Measurements from ENCODE around the gene ITSN2. TPM values are rescaled to one million over a fixed set of nuclear protein-coding genes. Genes with fewer than 3 reads are reported as not detected.

ITSN2 gene
- total RNA-seq, 1 experiment from 2014 or later = 19.8 TPM

GRCh38 chr2:24273598-24273997, 86.7 kb downstream of the ITSN2 start:
- Mint-ChIP-seq H3K9me3 (no peaks in the 10 kb centered on the region), H3K4me1 (peaks cover 5% of the 10 kb centered on the region), H3K27ac (no peak overlapping the region), H3K4me3 (no peak overlapping the region), H3K27me3 (ENCODE audit: low read depth) (no peaks in the 10 kb centered on the region), H3K36me3 (no peaks in the 10 kb centered on the region)
- TF ChIP-seq FOXK1 (CRISPR knock-in tag; IDR thresholded peaks at IDR 0.05) = no peak
- TF ChIP-seq ZNF232 (CRISPR knock-in tag; IDR thresholded peaks at IDR 0.05) = no peak
- no peak for TF ChIP-seq ZNF138 (CRISPR knock-in tag; conservative IDR thresholded peaks at IDR 0.05)
- no peak for TF ChIP-seq NR3C1 (CRISPR knock-in tag; conservative IDR thresholded peaks at IDR 0.05; ENCODE audit: low read depth)
- no peak for TF ChIP-seq ZMAT4 (CRISPR knock-in tag; IDR thresholded peaks at IDR 0.05)
- ChIA-PET POLR2A (no interaction called here), CTCF (interaction anchor here (0.6 kb wide), 1 partner anchor 157 kb away, joined by 3 read pairs; no protein-coding TSS in a partner anchor)
- ATAC-seq (no peak), DNase-seq (ENCODE audit: low spot score) (no peak)

GRCh38 chr2:24272907-24273306, 87.4 kb downstream of the ITSN2 start:
- ChIA-PET CTCF (interaction anchor here (0.6 kb wide), 1 partner anchor 157 kb away, joined by 3 read pairs; no protein-coding TSS in a partner anchor), POLR2A (no interaction called here)
- Mint-ChIP-seq H3K36me3 (no peaks in the 10 kb centered on the region), H3K27me3 (ENCODE audit: low read depth) (no peaks in the 10 kb centered on the region), H3K4me1 (peaks cover 5% of the 10 kb centered on the region), H3K27ac (no peak overlapping the region), H3K9me3 (no peaks in the 10 kb centered on the region), H3K4me3 (no peak overlapping the region)
- no peak for TF ChIP-seq ZNF232 (CRISPR knock-in tag; IDR thresholded peaks at IDR 0.05)
- no peak for TF ChIP-seq ZNF671 (CRISPR knock-in tag; IDR thresholded peaks at IDR 0.05)
- TF ChIP-seq CTCF (IDR thresholded peaks at IDR 0.05) = no peak
- no peak for TF ChIP-seq NFE2L1 (CRISPR knock-in tag; IDR thresholded peaks at IDR 0.05)
- no peak for TF ChIP-seq ATF2 (CRISPR knock-in tag; IDR thresholded peaks at IDR 0.05; ENCODE audit: borderline replicate concordance, low read depth)
- no peak for TF ChIP-seq ZNF532 (CRISPR knock-in tag; IDR thresholded peaks at IDR 0.05; ENCODE audit: borderline replicate concordance)
- TF ChIP-seq PRRX2 (CRISPR knock-in tag; IDR thresholded peaks at IDR 0.05) = no peak
- no peak for TF ChIP-seq ESRRA (CRISPR knock-in tag; IDR thresholded peaks at IDR 0.05; ENCODE audit: borderline replicate concordance)
- TF ChIP-seq HMGA2 (CRISPR knock-in tag; IDR thresholded peaks at IDR 0.05) = no peak
- no peak for TF ChIP-seq JAZF1 (CRISPR knock-in tag; IDR thresholded peaks at IDR 0.05)
- TF ChIP-seq CBFB (CRISPR knock-in tag; IDR thresholded peaks at IDR 0.05; ENCODE audit: low read depth) = no peak
- TF ChIP-seq ZNF396 (CRISPR knock-in tag; IDR thresholded peaks at IDR 0.05; ENCODE audit: borderline replicate concordance) = no peak
- no peak for TF ChIP-seq ZNF219 (CRISPR knock-in tag; IDR thresholded peaks at IDR 0.05; ENCODE audit: borderline replicate concordance)
- no peak for TF ChIP-seq ZNF138 (CRISPR knock-in tag; conservative IDR thresholded peaks at IDR 0.05)
- TF ChIP-seq TCF7 (CRISPR knock-in tag; IDR thresholded peaks at IDR 0.05; ENCODE audit: low read depth) = no peak
- no peak for TF ChIP-seq ELF4 (CRISPR knock-in tag; IDR thresholded peaks at IDR 0.05; ENCODE audit: low read depth)
- TF ChIP-seq SMAD4 (CRISPR knock-in tag; IDR thresholded peaks at IDR 0.05) = no peak
- no peak for TF ChIP-seq PRDM15 (CRISPR knock-in tag; IDR thresholded peaks at IDR 0.05)
- ATAC-seq (no peak), DNase-seq (ENCODE audit: low spot score) (no peak)

All from WTC11 (cell line).